ENCODE data around the gene OPRL1. TPM values are rescaled to one million over a fixed set of nuclear protein-coding genes. Genes with fewer than 3 reads are reported as not detected.

Gene OPRL1
- polyA plus RNA-seq, 1 of the 3 experiments (the other 2 are of a cell fraction) = 1.8 TPM

DNA sequence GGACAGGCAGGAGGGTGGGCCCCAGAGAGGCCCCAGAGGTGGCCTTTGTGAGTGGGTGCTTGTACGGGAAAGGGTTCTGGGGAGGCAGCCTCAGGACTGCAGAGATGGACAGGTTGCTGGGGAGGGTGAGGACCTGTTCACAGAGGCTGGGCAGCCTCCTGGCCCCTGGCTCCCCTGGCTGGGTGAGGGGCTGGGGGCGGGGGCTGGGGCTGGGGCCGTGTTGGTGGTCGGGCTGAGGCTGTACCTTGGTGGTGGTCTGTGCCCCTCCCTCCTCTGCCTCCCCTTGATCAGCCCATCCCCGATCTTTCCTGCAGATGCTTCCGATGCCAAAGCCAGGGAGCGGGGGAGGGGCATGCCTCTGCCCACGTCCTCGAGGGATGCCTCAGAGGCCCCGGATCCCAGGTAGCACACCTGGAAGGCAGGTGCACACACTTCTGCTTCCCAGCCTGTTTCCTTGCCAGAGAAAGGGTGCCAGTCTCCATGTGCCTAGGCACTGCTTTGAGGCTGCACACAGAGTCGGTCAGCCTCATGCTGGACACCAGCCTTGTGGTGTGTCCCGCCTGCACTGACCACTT is 12.1 kb upstream of the OPRL1 start:
- H3F3A ChIP-seq (replicated peaks; ENCODE audit: insufficient read depth) = peaks cover 4% of the 10 kb centered on the region
- no peak for DNase-seq
- H3K9me2 ChIP-seq = no peaks in the 10 kb centered on the region
- peaks cover 9 to 15% of the 10 kb centered on the region in 2 experiments; a peak in 2 of 4 replicates for H3K4me1 ChIP-seq (ENCODE audit: control insufficient read depth in 1 of 2, insufficient read depth in 2 of 2, low read depth in 1 of 2, low read length in 1 of 2)
- H3K79me2 ChIP-seq (ENCODE audit: insufficient read depth) = peaks cover 15% of the 10 kb centered on the region; the same call in 1 of the 2 replicates
- WGBS (ENCODE audit: low lambda C conversion rate) = 87% methylated on average over 4 of the region's 12 CpGs
- TF ChIP-seq MEF2A (IDR thresholded peaks at IDR 0.05; ENCODE audit: borderline replicate concordance, low read depth) (no peak), EZH2phosphoT487 (IDR thresholded peaks at IDR 0.05; ENCODE audit: borderline replicate concordance, low read depth) (no peak), FOSL2 (IDR thresholded peaks at IDR 0.05; ENCODE audit: borderline replicate concordance, low read depth) (no peak), NRF1 (IDR thresholded peaks at IDR 0.05; ENCODE audit: low read depth, low read length) (no peak), EP300 (IDR thresholded peaks at IDR 0.05; ENCODE audit: borderline replicate concordance in 1 of 2, low read depth in 1 of 2, low read length in 1 of 2) (no peak), GABPA (IDR thresholded peaks at IDR 0.05; ENCODE audit: low read depth) (no peak), TEAD4 (IDR thresholded peaks at IDR 0.05; ENCODE audit: borderline replicate concordance, insufficient read depth) (no peak), RAD21 (IDR thresholded peaks at IDR 0.05; ENCODE audit: low read length) (no peak), SIN3A (IDR thresholded peaks at IDR 0.05; ENCODE audit: borderline replicate concordance, low read depth, low read length) (no peak)
- TF ChIP-seq, protein P1, sequence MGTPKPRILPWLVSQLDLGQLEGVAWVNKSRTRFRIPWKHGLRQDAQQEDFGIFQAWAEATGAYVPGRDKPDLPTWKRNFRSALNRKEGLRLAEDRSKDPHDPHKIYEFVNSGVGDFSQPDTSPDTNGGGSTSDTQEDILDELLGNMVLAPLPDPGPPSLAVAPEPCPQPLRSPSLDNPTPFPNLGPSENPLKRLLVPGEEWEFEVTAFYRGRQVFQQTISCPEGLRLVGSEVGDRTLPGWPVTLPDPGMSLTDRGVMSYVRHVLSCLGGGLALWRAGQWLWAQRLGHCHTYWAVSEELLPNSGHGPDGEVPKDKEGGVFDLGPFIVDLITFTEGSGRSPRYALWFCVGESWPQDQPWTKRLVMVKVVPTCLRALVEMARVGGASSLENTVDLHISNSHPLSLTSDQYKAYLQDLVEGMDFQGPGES (IDR thresholded peaks at IDR 0.05; ENCODE audit: low read depth, low read length) = no peak
- TF ChIP-seq, protein P2, sequence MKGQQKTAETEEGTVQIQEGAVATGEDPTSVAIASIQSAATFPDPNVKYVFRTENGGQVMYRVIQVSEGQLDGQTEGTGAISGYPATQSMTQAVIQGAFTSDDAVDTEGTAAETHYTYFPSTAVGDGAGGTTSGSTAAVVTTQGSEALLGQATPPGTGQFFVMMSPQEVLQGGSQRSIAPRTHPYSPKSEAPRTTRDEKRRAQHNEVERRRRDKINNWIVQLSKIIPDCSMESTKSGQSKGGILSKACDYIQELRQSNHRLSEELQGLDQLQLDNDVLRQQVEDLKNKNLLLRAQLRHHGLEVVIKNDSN (IDR thresholded peaks at IDR 0.05; ENCODE audit: borderline replicate concordance, low read depth) = no peak
- TF ChIP-seq, protein P3, sequence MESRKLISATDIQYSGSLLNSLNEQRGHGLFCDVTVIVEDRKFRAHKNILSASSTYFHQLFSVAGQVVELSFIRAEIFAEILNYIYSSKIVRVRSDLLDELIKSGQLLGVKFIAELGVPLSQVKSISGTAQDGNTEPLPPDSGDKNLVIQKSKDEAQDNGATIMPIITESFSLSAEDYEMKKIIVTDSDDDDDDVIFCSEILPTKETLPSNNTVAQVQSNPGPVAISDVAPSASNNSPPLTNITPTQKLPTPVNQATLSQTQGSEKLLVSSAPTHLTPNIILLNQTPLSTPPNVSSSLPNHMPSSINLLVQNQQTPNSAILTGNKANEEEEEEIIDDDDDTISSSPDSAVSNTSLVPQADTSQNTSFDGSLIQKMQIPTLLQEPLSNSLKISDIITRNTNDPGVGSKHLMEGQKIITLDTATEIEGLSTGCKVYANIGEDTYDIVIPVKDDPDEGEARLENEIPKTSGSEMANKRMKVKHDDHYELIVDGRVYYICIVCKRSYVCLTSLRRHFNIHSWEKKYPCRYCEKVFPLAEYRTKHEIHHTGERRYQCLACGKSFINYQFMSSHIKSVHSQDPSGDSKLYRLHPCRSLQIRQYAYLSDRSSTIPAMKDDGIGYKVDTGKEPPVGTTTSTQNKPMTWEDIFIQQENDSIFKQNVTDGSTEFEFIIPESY (IDR thresholded peaks at IDR 0.05; ENCODE audit: borderline replicate concordance, low read depth) = no peak
- TF ChIP-seq, protein P4, sequence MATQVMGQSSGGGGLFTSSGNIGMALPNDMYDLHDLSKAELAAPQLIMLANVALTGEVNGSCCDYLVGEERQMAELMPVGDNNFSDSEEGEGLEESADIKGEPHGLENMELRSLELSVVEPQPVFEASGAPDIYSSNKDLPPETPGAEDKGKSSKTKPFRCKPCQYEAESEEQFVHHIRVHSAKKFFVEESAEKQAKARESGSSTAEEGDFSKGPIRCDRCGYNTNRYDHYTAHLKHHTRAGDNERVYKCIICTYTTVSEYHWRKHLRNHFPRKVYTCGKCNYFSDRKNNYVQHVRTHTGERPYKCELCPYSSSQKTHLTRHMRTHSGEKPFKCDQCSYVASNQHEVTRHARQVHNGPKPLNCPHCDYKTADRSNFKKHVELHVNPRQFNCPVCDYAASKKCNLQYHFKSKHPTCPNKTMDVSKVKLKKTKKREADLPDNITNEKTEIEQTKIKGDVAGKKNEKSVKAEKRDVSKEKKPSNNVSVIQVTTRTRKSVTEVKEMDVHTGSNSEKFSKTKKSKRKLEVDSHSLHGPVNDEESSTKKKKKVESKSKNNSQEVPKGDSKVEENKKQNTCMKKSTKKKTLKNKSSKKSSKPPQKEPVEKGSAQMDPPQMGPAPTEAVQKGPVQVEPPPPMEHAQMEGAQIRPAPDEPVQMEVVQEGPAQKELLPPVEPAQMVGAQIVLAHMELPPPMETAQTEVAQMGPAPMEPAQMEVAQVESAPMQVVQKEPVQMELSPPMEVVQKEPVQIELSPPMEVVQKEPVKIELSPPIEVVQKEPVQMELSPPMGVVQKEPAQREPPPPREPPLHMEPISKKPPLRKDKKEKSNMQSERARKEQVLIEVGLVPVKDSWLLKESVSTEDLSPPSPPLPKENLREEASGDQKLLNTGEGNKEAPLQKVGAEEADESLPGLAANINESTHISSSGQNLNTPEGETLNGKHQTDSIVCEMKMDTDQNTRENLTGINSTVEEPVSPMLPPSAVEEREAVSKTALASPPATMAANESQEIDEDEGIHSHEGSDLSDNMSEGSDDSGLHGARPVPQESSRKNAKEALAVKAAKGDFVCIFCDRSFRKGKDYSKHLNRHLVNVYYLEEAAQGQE (IDR thresholded peaks at IDR 0.05; ENCODE audit: low read depth, low read length) = no peak
- no peak overlapping the region for H3K9ac ChIP-seq
- no peak overlapping the region for H3K4me3 ChIP-seq (ENCODE audit: low read depth in 2 of 2, low read length in 1 of 2)
- no peaks in the 10 kb centered on the region for H3K27me3 ChIP-seq (ENCODE audit: insufficient read depth)
- H3K36me3 ChIP-seq (replicated peaks in 1 of 2; ENCODE audit: control insufficient read depth in 1 of 2, insufficient read depth in 2 of 2, low read length in 1 of 2) = peaks cover 0 to 6% of the 10 kb centered on the region in 2 experiments
- no peak overlapping the region for H3K27ac ChIP-seq (ENCODE audit: low read depth in 2 of 2, low read length in 1 of 2)
- ChIA-PET CTCF (interaction anchor here (1.0 to 2.9 kb wide), 7 partner anchors 9 to 88 kb away, joined by 4 to 19 read pairs (median 5); partner anchors contain the start of genes LKAAEAR1 and SAMD10), POLR2A (no interaction called here)
- H3K4me2 ChIP-seq = no peak overlapping the region
- no peaks in the 10 kb centered on the region for H3K9me3 ChIP-seq
- H4K20me1 ChIP-seq (ENCODE audit: insufficient read depth) = no peaks in the 10 kb centered on the region
- H2AFZ ChIP-seq (ENCODE audit: low read depth) = no peak overlapping the region
